A549 treated with CORT108297 at 1 μM for 4 hours (cell line): Measurements from ENCODE around the gene FCRL1. TPM values are rescaled to one million over a fixed set of nuclear protein-coding genes. Genes with fewer than 3 reads are reported as not detected.

Experiments
- total RNA-seq: library from RNA; stranded (reverse); fragments of 200-300 nt; extraction: Qiagen RNA extraction; gene quantifications from 5 replicates; pipeline ENCODE4 v1.2.3, GENCODE V29; 2022

Gene FCRL1, protein sequence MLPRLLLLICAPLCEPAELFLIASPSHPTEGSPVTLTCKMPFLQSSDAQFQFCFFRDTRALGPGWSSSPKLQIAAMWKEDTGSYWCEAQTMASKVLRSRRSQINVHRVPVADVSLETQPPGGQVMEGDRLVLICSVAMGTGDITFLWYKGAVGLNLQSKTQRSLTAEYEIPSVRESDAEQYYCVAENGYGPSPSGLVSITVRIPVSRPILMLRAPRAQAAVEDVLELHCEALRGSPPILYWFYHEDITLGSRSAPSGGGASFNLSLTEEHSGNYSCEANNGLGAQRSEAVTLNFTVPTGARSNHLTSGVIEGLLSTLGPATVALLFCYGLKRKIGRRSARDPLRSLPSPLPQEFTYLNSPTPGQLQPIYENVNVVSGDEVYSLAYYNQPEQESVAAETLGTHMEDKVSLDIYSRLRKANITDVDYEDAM
- total RNA-seq: not detected in 5 replicates

DNA sequence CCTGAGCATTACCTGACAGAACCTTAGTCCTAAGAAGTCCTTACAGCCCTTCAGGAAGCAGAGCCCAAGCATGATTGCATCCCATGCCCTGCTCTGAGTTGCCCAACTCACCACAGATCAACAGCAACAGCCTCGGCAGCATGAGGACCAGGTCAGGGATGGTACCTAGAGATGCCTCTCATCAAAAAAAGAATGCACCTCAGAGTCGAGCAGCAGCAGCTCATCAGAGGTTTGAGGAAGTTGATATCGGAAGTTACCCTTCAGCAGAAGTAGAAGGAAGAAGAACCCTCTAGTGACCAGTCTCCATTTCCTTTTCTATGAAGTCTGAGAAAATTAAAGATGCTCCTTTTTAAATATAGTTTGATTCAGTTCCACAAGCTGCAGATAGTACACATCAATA is at the start of gene FCRL1:
Gene FCRL1, minus strand, starts transcription at position 225 of the 400 bp plus-strand sequence. Its CDS starts 83 bp downstream, at position 142.

DNA sequence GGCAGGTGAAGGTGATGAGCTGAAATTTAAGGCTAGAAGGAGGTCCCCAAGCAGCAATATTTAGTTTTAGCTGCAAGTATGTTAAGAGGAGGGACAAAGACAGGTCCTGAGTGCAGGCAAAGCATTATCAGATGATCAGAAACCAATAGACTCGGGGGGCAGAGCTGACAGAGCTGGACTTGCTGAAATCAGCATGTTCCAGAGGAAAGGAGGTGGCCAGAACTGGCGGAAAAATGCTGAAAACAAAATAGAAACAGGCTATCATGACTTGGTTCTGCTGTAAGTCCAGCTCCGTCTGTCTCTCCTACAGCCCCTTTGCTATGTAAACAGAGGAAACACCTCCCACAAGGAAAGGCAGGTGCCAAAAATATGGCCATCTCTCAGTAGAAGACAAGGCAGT is 21.8 kb upstream of the FCRL1 start, which contains the start of gene CD5L:
Gene CD5L, minus strand, starts transcription at position 101 of the 400 bp plus-strand sequence. CDS start 107 bp downstream, outside the sequence.

DNA sequence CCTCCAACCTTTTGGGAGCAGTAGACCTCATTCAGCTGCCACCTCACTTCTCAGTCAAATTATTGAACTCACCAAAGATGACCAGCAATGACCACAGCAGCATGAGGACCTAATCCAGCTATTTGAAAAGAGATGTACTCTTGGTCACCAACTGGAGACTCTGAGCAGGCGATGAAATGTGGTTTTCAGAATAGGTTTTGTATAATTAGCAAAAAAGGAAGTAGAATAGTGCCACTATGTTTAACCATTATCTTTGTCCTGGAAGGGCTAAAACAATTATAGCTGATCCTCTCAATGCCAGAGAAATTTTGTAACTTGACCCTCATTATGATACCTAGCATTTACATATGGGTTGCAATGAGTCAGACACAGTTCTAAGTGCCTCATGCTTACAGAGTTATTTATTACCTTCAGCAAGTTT is 42.9 kb downstream of the FCRL1 start, which contains the start of gene FCRL2:
Gene FCRL2, minus strand, starts transcription at position 162 of the 421 bp plus-strand sequence. Its CDS starts 59 bp downstream, at position 103.

Other genes with a start within 250 kb of the FCRL1 start
- gene FCRL4, start 222.0 kb downstream of the FCRL1 start, total RNA-seq: not detected in 5 replicates
- 0.23 TPM in 1 of 5 replicates, not detected in the others for gene FCRL3, start 119.4 kb downstream of the FCRL1 start, total RNA-seq
- not detected in 5 replicates for gene FCRL2, start 43.0 kb downstream of the FCRL1 start, total RNA-seq
- gene CD5L, start 21.7 kb upstream of the FCRL1 start, total RNA-seq: not detected in 5 replicates
- 23.8 to 37.3 TPM (median 32.8 TPM) in 5 replicates for gene KIRREL1, start 173.5 kb upstream of the FCRL1 start, total RNA-seq